Astrocyte (in vitro differentiated cells and primary cell): Measurements from ENCODE around the gene MYOD1. TPM values are rescaled to one million over a fixed set of nuclear protein-coding genes. Genes with fewer than 3 reads are reported as not detected.

Experiments
- DNase-seq: peaks from one replicate; pipeline ENCODE4 v3.0.0-alpha.2; 2010; ENCODE audit warnings: low read depth
- FAIRE-seq: peaks from 2 replicates; lab custom pipeline; 2011; peaks lifted over from hg19 to GRCh38; lab: Jason Lieb, UNC
- H2AFZ ChIP-seq: 2 replicates; pipeline ENCODE4 v1.6.0; 2012; ENCODE audit warnings: low read depth, low read length, inconsistent platforms
- H3K27ac ChIP-seq: 2 replicates; pipeline ENCODE4 v1.5.1; 2011; ENCODE audit warnings: low read depth, low read length, inconsistent platforms
- H3K27me3 ChIP-seq: 2 replicates; pipeline ENCODE4 v1.6.0; 2011; ENCODE audit warnings: low read length, inconsistent platforms; ENCODE audit not compliant: insufficient read depth
- H3K36me3 ChIP-seq: 2 replicates; pipeline ENCODE4 v1.5.1; 2011; ENCODE audit warnings: low read length, inconsistent platforms; ENCODE audit not compliant: insufficient read depth
- H3K4me1 ChIP-seq: 2 replicates; pipeline ENCODE4 v1.5.1; 2011; ENCODE audit warnings: low read length, inconsistent platforms; ENCODE audit not compliant: insufficient read depth
- H3K4me2 ChIP-seq: 2 replicates; pipeline ENCODE4 v1.6.0; 2012; ENCODE audit warnings: low read length, inconsistent platforms
- H3K4me3 ChIP-seq: 2 replicates; pipeline ENCODE4 v1.5.1; 2011; ENCODE audit warnings: low read depth, mild to moderate bottlenecking, low read length, inconsistent platforms; ENCODE audit not compliant: insufficient read depth
- H3K79me2 ChIP-seq: 2 replicates; pipeline ENCODE4 v1.6.0; 2012; ENCODE audit warnings: mild to moderate bottlenecking, low read length, inconsistent platforms; ENCODE audit not compliant: insufficient read depth
- H3K9ac ChIP-seq: 2 replicates; pipeline ENCODE4 v1.6.0; 2012; ENCODE audit warnings: mild to moderate bottlenecking, low read length, inconsistent platforms
- H3K9me3 ChIP-seq: 2 replicates; pipeline ENCODE4 v1.5.1; 2012; ENCODE audit warnings: low read depth, mild to moderate bottlenecking, low read length, inconsistent platforms; ENCODE audit not compliant: insufficient read depth
- H4K20me1 ChIP-seq: 2 replicates; pipeline ENCODE4 v1.6.0; 2012; ENCODE audit warnings: low read length, inconsistent platforms; ENCODE audit not compliant: insufficient read depth
- H3K27ac Mint-ChIP-seq: one replicate; pipeline ENCODE4 v1.8.0; 2021; ENCODE audit warnings: mild to moderate bottlenecking, mixed read lengths; ENCODE audit not compliant: unreplicated experiment
- H3K27me3 Mint-ChIP-seq: one replicate; pipeline ENCODE4 v1.8.0; 2021; ENCODE audit warnings: low read depth, mixed read lengths; ENCODE audit not compliant: unreplicated experiment
- H3K36me3 Mint-ChIP-seq: one replicate; pipeline ENCODE4 v1.8.0; 2021; ENCODE audit warnings: low read depth, mixed read lengths; ENCODE audit not compliant: unreplicated experiment
- H3K4me1 Mint-ChIP-seq: one replicate; pipeline ENCODE4 v1.8.0; 2021; ENCODE audit warnings: low read depth, mixed read lengths; ENCODE audit not compliant: unreplicated experiment
- H3K4me3 Mint-ChIP-seq: one replicate; pipeline ENCODE4 v1.8.0; 2021; ENCODE audit warnings: mild to moderate bottlenecking, moderate library complexity, mixed read lengths; ENCODE audit not compliant: unreplicated experiment
- H3K9me3 Mint-ChIP-seq: one replicate; pipeline ENCODE4 v1.8.0; 2021; ENCODE audit warnings: mild to moderate bottlenecking, mixed read lengths; ENCODE audit not compliant: unreplicated experiment
- CTCF ChIP-seq: IDR thresholded peaks from 2 replicates; pipeline ENCODE4 v1.5.1; 2011; ENCODE audit warnings: low read depth, mild to moderate bottlenecking, inconsistent platforms, low read length, moderate library complexity; ENCODE audit not compliant: insufficient read depth
- EZH2 ChIP-seq: IDR thresholded peaks from 2 replicates; pipeline ENCODE4 v1.6.1; 2012; ENCODE audit warnings: mild to moderate bottlenecking, low read length, inconsistent platforms; ENCODE audit not compliant: insufficient read depth
- total RNA-seq: library from RNA; stranded (reverse); gene quantifications from 2 replicates; pipeline ENCODE4 v1.2.1, GENCODE V29; 2021

Gene MYOD1
- total RNA-seq, 1 donor from 2014 or later, result not detected

DNA sequence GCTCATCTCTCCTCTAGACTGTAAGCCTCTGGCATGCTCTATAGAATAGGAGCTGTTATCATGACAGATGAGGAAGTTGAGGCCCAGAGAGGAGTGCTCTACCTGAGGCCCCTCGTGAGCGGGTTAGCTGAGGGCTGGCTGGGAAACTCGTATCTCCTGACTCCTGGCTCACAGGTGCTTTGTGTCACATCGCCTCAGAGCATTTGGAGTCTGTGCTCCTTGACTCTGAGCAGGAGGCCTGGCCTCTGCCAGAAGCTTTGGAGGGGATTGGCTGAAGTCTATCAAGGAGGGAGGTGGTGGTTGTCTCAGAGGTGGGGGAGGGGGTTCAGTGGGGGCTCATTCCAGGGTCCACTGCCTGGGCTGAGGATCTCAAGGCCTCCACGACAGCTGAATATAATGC is 22.6 kb downstream of the MYOD1 start:
- Histone ChIP-seq H2AFZ (no peak overlapping the region), H3K4me2 (no peak overlapping the region), H3K4me1 (peaks cover 11% of the 10 kb centered on the region), H3K27ac (no peak overlapping the region), H4K20me1 (peaks cover 1% of the 10 kb centered on the region), H3K27me3 (peaks cover 12% of the 10 kb centered on the region), H3K9me3 (no peaks in the 10 kb centered on the region), H3K9ac (no peak overlapping the region), H3K36me3 (no peaks in the 10 kb centered on the region), H3K4me3 (no peak overlapping the region), H3K79me2 (no peaks in the 10 kb centered on the region)
- Mint-ChIP-seq H3K27ac (no peak overlapping the region), H3K4me3 (no peak overlapping the region), H3K4me1 (peaks cover 7% of the 10 kb centered on the region), H3K9me3 (no peaks in the 10 kb centered on the region), H3K27me3 (peaks cover 36% of the 10 kb centered on the region), H3K36me3 (no peaks in the 10 kb centered on the region)
- DNase-seq (no peak), FAIRE-seq (no peak)
- no peak for TF ChIP-seq EZH2
- TF ChIP-seq CTCF, result no peak

GRCh38 chr11:17743026-17743807 is 23.8 kb downstream of the MYOD1 start:
- DNase-seq (no peak), FAIRE-seq (no peak)
- Histone ChIP-seq H3K27ac (no peak overlapping the region), H4K20me1 (no peaks in the 10 kb centered on the region), H3K9ac (no peak overlapping the region), H3K4me1 (peaks cover 11% of the 10 kb centered on the region), H3K79me2 (no peaks in the 10 kb centered on the region), H3K9me3 (no peaks in the 10 kb centered on the region), H3K27me3 (peaks cover 4% of the 10 kb centered on the region), H2AFZ (no peak overlapping the region), H3K4me2 (peak overlapping the region; percentile 47), H3K36me3 (no peaks in the 10 kb centered on the region), H3K4me3 (no peak overlapping the region)
- Mint-ChIP-seq H3K27ac (no peak overlapping the region), H3K4me1 (peaks cover 7% of the 10 kb centered on the region), H3K9me3 (no peaks in the 10 kb centered on the region), H3K27me3 (peaks cover 36% of the 10 kb centered on the region), H3K4me3 (no peak overlapping the region), H3K36me3 (no peaks in the 10 kb centered on the region)
- TF ChIP-seq EZH2 (no peak), CTCF (no peak)

DNA sequence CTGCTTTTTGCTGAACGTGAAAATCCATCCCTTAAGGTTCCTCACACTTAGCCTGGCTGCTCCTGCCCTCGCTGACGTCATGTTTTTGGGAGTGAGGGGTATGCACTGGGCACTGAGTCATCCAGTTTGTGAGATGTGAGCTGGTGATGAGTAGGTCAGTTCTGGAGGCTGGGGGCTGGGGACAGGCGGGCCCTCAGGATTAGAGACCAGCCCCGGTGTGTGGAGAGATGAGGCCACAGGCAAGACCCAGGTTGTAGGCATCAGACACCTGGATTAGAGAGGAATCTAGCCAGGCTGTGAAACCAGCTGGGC is 24.4 kb downstream of the MYOD1 start:
- no peak for FAIRE-seq

More for the DNA sequence above, 24.4 kb downstream of the MYOD1 start:
- DNase-seq, result peak; percentile 75
- H3K27ac Mint-ChIP-seq, result peak overlapping the region; percentile 65
- Histone ChIP-seq H3K4me3 (no peak overlapping the region), H4K20me1 (no peaks in the 10 kb centered on the region), H3K9ac (peak overlapping the region; percentile 36), H3K9me3 (no peaks in the 10 kb centered on the region), H3K4me1 (peaks cover 11% of the 10 kb centered on the region), H3K79me2 (no peaks in the 10 kb centered on the region), H2AFZ (no peak overlapping the region), H3K4me2 (peak overlapping the region; percentile 47), H3K36me3 (no peaks in the 10 kb centered on the region), H3K27me3 (no peaks in the 10 kb centered on the region), H3K27ac (no peak overlapping the region)
- H3K27me3 Mint-ChIP-seq, result peaks cover 38% of the 10 kb centered on the region
- H3K4me1 Mint-ChIP-seq, result peaks cover 7% of the 10 kb centered on the region
- TF ChIP-seq CTCF (no peak), EZH2 (no peak)
- no peaks in the 10 kb centered on the region for H3K36me3 Mint-ChIP-seq
- no peaks in the 10 kb centered on the region for H3K9me3 Mint-ChIP-seq
- no peak overlapping the region for H3K4me3 Mint-ChIP-seq
